ENCODE measurements around the gene PIWIL1. TPM values are rescaled to one million over a fixed set of nuclear protein-coding genes. Genes with fewer than 3 reads are reported as not detected.

PIWIL1 gene
- total RNA-seq, 1 donor, result not detected

- DNase-seq (ENCODE audit: insufficient read length, low spot score, missing footprints), result no peak
- Histone ChIP-seq H3K27ac (ENCODE audit: low read depth, low read length) (no peak overlapping the region), H3K4me3 (ENCODE audit: insufficient read depth, low read length) (no peak overlapping the region), H3K9me3 (ENCODE audit: low read depth, low read length) (peaks cover 2% of the 10 kb centered on the region), H3K79me2 (ENCODE audit: insufficient read depth, low read length) (no peaks in the 10 kb centered on the region), H3K27me3 (ENCODE audit: insufficient read depth, low read length) (no peaks in the 10 kb centered on the region), H2AFZ (ENCODE audit: low read length) (no peak overlapping the region), H4K20me1 (ENCODE audit: insufficient read depth, low read length) (no peaks in the 10 kb centered on the region), H3K4me2 (ENCODE audit: insufficient read depth, low read length) (no peak overlapping the region), H3K4me1 (ENCODE audit: insufficient read depth, low read length) (no peaks in the 10 kb centered on the region), H3K36me3 (ENCODE audit: insufficient read depth, low read length) (no peaks in the 10 kb centered on the region)
- TF ChIP-seq CTCF (IDR thresholded peaks at IDR 0.05; ENCODE audit: extremely low read depth, low read depth, low read length), result no peak
Measured at GRCh38 chr12:130298322-130299021, 39.2 kb upstream of the PIWIL1 start.

GRCh38 chr12:130299574-130299973 lies 38.1 kb upstream of the PIWIL1 start:
- Histone ChIP-seq H3K4me3 (ENCODE audit: insufficient read depth, low read length) (no peak overlapping the region), H3K27ac (ENCODE audit: low read depth, low read length) (no peak overlapping the region), H3K4me2 (ENCODE audit: insufficient read depth, low read length) (no peak overlapping the region), H2AFZ (ENCODE audit: low read length) (no peak overlapping the region), H3K36me3 (ENCODE audit: insufficient read depth, low read length) (no peaks in the 10 kb centered on the region), H3K9me3 (ENCODE audit: low read depth, low read length) (peaks cover 2% of the 10 kb centered on the region), H3K27me3 (ENCODE audit: insufficient read depth, low read length) (no peaks in the 10 kb centered on the region), H3K79me2 (ENCODE audit: insufficient read depth, low read length) (no peaks in the 10 kb centered on the region), H4K20me1 (ENCODE audit: insufficient read depth, low read length) (no peaks in the 10 kb centered on the region), H3K4me1 (ENCODE audit: insufficient read depth, low read length) (no peaks in the 10 kb centered on the region)
- DNase-seq (ENCODE audit: insufficient read length, low spot score, missing footprints), result no peak
- no peak for TF ChIP-seq CTCF (IDR thresholded peaks at IDR 0.05; ENCODE audit: extremely low read depth, low read depth, low read length)

GRCh38 chr12:130300090-130300489 lies 37.6 kb upstream of the PIWIL1 start:
- H3K27ac ChIP-seq (ENCODE audit: low read depth, low read length), result no peak overlapping the region
- no peaks in the 10 kb centered on the region for H3K4me1 ChIP-seq (ENCODE audit: insufficient read depth, low read length)
- no peak overlapping the region for H3K4me3 ChIP-seq (ENCODE audit: insufficient read depth, low read length)
- no peak overlapping the region for H3K4me2 ChIP-seq (ENCODE audit: insufficient read depth, low read length)
- no peak overlapping the region for H2AFZ ChIP-seq (ENCODE audit: low read length)
- no peak for TF ChIP-seq CTCF (IDR thresholded peaks at IDR 0.05; ENCODE audit: extremely low read depth, low read depth, low read length)
- peaks cover 2% of the 10 kb centered on the region for H3K9me3 ChIP-seq (ENCODE audit: low read depth, low read length)
- no peaks in the 10 kb centered on the region for H3K79me2 ChIP-seq (ENCODE audit: insufficient read depth, low read length)
- DNase-seq (ENCODE audit: insufficient read length, low spot score, missing footprints), result no peak
- H3K36me3 ChIP-seq (ENCODE audit: insufficient read depth, low read length), result no peaks in the 10 kb centered on the region
- H4K20me1 ChIP-seq (ENCODE audit: insufficient read depth, low read length), result no peaks in the 10 kb centered on the region
- no peaks in the 10 kb centered on the region for H3K27me3 ChIP-seq (ENCODE audit: insufficient read depth, low read length)

- H4K20me1 ChIP-seq (ENCODE audit: insufficient read depth, low read length), result no peaks in the 10 kb centered on the region
- H3K9me3 ChIP-seq (ENCODE audit: low read depth, low read length), result peaks cover 2% of the 10 kb centered on the region
- H3K27ac ChIP-seq (ENCODE audit: low read depth, low read length), result no peak overlapping the region
- no peaks in the 10 kb centered on the region for H3K4me1 ChIP-seq (ENCODE audit: insufficient read depth, low read length)
- H3K27me3 ChIP-seq (ENCODE audit: insufficient read depth, low read length), result no peaks in the 10 kb centered on the region
- no peak overlapping the region for H2AFZ ChIP-seq (ENCODE audit: low read length)
- H3K79me2 ChIP-seq (ENCODE audit: insufficient read depth, low read length), result no peaks in the 10 kb centered on the region
- no peak overlapping the region for H3K4me2 ChIP-seq (ENCODE audit: insufficient read depth, low read length)
- H3K4me3 ChIP-seq (ENCODE audit: insufficient read depth, low read length), result no peak overlapping the region
- no peaks in the 10 kb centered on the region for H3K36me3 ChIP-seq (ENCODE audit: insufficient read depth, low read length)
- no peak for DNase-seq (ENCODE audit: insufficient read length, low spot score, missing footprints)
- no peak for TF ChIP-seq CTCF (IDR thresholded peaks at IDR 0.05; ENCODE audit: extremely low read depth, low read depth, low read length)
Measured at GRCh38 chr12:130300737-130301535, 36.8 kb upstream of the PIWIL1 start.

All from osteoblast (primary cell).